Measurements from ENCODE around the gene ARMH1.
"Not testable (repeated sequence)": the region's sequence is repeated elsewhere in the genome, so short reads cannot be mapped to it uniquely, and the experiment has no call there.

The ARMH1 gene

DNA sequence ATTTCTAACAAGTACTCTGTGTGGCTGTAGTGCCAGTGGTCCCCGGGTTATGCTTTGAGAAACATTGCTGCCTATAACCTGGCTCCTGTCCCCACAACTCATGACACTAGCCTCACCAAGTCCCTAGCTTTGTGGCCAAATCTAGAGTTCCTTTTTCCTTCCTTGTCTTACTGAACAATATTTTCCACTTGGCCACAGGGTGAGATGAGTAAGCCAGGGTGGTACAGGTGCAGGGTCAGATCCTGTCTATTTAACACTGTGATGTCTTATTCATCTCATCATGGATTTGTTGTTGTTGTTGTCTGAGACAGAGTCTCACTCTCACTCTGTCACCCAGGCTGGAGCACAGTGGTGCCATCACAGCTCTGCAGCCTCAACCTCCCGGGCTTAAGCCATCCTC is 18.6 kb downstream of the ARMH1 start:
- no peak for DNase-seq

DNA sequence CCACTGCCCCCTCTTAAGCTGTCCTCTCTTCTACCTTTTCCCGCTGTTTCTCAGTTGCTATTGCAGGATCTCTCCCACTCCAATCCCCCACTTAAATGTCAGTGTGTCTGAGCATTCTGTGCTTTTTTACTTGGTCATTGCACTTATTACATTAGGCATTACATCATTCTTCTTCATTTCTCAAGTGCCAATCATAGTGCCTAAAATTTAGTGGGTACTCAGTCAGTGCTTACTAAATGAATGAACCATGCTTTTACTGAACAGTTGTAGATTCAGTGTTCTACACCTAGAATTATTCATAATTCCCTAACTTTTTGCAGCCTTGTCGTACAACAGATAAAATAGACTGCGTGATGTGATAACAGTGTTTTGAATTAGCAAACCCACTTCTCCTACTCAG is 19.4 kb downstream of the ARMH1 start:
- DNase-seq, result no peak

DNA sequence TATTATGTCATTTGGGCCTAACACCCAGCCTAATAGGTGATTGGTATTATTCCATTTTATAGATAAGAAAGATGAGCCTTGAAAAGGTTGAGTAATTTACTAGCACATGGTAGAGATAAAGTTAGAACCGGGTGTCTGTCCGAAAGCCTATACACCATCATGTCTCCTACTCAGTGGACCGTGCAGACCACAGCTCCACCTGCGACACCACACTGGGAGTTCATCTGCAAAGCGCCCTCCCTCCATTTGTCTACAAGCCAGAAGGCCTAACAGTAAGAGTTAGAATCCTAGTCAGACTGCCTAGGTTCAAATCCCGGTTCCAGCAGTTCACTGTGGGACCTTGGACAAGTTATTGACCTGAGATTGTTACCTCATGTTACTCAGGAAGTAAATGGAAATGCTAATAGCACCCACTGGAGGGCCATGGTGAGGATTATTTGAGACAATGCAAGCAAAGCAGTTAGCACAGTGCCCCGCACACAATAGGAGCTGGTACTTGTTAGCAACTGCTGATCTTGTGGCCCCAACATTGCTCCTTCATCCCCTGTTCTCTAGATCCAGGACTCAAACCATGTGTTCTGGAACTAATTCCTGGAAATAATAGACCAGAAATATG is 20.5 kb downstream of the ARMH1 start:
- DNase-seq, result no peak

DNA sequence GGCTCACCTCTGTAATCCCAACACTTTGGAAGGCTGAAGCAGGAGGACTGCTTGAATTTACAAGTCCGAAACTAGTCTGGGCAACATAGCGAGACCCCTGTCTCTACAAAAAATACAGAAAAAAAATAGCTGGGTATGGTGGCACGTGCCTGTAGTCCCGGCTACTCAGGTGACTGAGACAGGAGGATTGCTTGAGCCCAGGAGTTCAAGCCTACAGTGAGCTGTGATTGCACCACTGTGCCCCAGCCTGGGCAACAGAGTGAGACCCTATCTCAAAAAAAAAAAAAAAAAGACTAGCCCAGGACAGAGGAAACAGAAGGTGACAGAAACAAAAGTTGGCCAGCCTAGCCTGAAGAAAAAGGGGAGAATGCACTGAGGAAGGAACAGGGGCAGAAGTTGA is 21.2 kb downstream of the ARMH1 start:
- no peak for DNase-seq

DNA sequence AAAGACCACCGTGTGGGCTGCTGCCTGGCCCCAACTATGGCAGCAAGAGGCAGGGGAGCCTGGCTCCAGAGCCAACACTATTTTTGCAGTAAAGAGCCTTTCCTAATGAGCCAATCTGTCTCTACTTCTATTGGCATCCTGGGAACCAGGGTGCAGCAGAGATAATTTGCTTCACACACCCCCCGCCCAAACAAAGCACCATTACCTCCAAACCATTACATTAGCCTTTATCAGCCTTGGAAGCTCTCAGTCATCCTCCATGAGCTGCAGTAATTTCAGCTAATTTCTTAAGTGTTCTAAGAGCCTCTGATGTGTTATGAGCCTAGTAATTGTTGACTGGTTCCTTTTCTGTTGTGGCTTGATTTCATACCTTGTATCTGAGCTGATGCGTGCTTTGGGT is 21.6 kb downstream of the ARMH1 start:
- no peak for DNase-seq

DNA sequence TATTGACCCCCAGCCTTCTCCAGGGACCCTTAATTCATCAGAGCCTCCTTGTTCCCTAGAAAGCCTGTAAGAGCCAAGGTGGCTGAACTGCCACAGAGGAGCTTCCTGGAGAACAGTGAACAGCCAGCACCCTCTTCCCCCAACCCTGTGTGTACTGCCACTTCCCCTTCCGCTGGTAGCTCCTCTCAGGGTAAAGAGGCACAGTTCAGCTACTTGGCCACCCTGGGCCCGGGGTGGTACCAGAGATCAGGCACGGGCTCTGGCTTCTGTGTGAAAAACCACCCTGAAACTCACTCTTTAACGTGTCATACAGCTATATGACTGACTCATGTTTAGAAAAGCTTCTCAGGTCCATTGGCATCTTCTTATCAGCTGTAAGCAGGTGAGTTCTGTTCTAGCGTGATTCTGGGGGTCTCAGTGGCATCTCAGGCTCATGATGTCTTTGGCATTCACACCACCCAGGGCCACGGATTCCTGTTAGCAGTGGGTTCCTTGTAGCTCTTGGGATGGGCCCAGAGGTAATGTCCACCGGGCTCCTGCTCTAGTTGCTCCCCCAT is 22.4 kb downstream of the ARMH1 start:
- DNase-seq, result peak in 1 of 58 donors; percentile 2

DNA sequence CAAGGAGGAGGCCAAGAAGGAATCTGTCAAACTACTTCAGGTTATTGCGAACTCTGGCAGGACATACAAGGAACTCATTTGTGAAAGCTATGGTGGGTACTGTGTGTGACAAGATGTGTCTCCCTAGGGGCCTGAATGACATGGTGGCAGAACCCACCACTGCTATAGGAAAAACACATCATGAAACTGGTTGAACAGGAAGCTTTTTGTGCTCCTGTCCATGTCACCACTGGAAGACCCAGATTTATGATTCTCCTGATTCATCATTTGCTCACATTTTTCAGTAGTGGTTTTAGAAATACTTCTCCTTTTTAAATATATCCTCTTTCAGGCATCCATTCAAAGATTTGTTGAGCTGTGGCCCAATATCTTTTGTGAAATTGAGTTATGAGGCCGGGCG is 23.6 kb downstream of the ARMH1 start:
- no peak for DNase-seq

DNA sequence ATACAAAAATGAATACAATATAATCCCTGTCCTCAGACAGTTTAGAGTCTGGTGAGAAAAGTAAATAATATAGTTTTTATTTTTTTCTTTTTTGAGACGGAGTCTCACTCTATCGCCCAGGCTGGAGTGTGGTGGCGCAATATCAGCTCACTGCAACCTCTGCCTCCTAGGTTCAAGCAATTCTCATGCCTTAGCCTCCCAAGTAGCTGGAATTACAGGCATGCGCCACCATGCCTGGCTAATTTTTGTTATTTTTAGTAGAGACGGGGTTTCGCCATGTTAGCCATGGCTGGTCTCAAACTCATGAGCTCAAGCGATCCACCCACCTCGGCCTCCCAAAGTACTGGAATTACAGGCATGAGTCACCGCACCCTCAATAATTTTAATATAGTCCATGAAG is 24.9 kb downstream of the ARMH1 start:
- not testable (repeated sequence) for DNase-seq

DNA sequence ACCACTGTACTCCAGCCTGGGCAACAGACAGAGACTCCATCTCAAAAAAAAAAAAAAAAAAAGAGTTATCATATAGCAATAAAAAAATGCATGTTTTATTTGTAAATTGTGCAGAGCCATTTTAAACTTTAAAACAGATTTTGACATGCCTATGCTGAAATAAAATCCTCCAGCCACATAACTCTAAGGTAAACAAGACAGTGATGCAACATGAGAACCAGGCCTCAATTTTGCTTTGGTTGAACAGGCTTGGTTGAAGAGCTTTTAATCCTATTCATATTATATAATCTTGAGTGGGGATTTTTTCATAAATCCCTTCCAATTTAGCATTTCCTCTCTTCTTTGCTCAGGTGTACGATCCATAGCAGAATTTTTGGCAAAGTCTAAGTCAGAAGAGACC is 26.1 kb downstream of the ARMH1 start:
- no peak for DNase-seq

DNA sequence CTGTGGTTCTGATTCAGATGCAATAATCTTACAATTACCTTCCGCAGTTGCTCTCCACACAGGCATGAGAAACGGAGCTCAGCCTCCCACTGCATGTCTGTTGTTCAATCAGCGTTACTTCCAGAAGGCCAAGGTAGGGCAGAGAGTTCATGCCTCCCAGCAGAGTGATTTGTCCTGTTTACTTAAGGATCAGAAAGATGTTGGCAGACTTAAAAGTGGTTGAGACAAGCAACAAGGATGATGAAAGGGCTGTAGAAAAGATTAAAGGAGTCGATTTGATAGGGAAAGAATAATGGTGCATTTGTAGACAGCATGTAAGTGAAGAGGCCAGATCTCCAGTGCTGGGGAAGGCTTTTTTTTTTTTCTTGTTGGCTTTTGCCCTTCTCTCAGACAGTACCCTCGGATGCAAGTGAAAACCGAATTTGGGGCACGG is 26.6 kb downstream of the ARMH1 start:
- DNase-seq, result no peak

DNA sequence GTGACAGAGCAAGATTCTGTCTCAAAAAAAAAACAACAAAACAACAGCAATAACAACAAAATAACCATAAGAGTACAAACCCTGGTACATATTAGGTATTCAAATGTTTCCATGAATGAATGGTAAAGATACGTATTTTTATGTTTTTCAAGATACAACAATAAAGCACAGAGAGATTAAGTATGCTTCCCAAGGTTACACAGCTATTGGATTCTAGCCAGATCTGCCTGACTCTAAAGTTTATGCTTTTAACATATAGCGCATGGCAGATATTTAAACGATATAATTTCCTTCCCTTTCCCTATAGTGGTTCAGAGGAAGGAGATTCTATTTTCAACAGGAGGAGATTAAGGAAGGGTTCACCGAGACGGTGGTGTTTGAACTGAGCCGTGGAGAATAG is 31.0 kb downstream of the ARMH1 start:
- DNase-seq, result no peak

DNA sequence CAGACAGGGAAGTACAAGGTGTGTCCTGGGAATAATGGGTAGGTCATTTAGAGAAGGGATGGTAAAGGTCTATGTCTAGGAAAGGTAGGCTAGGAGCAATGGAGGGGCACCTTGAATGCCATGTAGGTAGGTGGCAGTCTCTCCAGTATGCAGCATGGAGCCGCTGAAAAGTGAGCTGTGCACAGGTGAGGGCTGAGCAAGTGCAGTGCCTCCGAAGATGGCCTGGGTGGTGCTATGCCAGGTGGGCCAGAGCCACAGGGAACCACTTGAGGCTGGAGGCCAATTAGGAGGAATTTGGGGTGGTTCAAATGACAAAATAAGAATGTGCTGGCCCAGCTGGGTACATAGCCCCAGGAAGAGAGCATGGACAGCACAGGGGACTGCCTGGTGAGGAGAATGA is 31.4 kb downstream of the ARMH1 start:
- no peak for DNase-seq

DNA sequence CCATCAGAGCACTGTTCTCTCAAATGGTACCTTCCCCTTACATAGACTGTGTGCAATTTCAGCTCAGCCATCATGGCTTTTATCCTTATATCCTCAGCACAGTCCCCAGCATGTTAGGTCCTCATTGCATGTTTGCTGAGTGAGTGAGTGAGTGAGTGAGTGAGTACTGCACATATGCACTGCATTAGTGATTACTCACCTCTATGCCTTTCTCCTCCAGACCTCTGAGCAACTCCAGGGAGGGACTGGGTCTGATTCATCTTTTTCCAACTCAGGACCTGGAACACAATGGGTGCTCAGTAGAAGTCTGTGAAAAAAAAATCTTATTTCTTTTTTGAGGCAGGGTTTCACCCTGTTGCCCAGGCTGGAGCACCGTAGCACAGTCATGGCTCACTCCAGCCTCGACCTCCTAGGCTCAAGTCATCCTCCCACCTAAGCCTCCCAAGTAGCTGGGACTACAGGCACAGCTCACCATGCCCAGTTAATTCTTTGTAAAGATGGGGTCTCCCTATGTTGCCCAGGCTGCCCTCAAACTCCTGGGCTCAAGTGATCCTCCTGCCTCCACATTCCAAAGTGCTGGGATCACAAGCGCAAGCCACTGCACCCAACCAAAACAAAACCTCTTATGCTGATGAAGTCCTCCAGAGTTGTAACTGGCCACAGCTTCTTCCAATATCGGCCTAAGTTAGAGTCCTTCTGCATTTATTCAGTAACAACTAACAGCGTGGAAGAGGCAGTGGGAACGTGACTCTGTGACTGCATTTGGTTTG is 32.8 kb downstream of the ARMH1 start:
- no peak for DNase-seq

DNA sequence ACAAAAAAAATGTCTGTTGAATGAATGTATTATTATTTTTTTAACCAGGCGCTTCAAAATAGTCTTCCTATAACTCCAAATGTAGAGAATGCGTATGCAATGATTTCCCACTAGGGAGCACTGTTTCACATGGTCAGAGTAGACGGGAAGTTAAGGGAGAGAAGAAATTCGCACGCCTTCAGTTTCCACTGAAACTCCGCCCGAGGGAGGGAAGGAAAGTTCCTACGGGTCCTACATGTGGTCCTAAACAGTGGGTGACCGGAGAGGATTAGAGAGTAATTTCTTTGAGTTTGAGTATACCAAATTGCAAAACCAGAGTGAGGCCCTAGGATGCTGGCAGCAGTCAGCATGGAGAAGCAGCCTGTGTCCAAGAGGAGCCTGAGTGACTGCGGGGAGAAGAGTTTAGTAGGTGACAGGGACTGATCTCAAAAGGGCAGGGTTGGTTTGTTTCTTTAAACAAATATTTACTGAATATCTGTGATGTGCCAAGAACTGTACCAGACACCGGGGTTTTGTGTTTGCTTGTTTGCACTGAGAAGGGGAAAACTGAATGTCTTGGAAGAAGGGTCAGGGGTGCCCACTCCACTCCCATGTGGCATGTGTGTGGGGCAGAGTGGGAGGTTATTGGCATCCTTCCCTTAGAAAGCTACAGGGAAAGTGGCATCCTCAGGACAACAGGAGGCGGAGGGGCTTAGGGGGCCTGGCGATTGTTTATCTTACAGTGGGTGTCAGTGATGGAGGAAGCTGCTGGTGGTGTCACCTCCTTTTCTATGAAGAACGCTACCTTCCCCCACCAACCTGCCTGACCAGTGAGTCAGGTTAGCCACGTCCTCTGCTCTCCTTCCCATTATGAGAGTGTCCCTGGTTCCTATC is 33.7 kb downstream of the ARMH1 start:
- DNase-seq, result peak in 6 of 58 donors; percentile 7 to 28 (median 22)

DNA sequence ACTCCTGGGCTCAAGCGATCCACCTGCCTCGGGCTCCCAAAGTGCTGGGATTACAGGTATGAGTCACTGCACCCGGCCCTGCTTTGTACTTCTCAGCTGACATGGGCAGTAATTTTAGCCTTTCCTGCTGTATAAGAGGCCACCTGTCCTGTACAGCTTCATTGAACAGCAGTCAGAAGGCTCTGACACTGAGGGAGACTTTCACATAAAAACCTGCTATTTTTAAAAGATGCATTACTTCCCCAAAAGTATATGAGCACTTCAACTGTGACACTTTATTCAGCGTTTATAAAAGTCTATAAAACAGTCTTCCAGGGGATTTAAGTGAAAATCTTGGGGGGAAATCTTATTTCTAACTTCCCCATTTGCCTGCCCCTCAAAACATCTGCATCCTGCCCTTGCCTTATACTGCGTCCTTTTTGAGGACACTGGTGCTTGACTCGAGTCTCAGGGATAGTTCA is 38.8 kb downstream of the ARMH1 start:
- no peak for DNase-seq

DNA sequence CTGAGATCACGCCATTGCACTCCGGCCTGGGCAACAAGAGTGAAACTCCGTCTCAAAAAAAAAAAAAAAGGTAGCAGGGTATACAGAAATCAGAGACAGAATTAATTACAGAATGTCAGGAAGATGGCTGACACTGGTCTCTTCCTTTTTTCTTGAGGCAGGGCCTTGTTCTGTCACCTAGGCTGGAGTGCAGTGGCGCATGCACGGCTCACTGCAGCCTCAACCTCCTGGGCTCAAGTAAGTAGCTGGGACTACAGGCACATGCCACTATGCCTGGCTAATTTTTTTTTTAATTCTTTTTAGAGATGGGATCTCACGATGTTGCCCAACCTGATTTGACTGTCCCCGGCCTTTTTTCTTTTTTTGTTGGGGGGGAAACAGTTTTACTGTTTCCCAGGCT is 40.0 kb downstream of the ARMH1 start:
- DNase-seq, result no peak

DNA sequence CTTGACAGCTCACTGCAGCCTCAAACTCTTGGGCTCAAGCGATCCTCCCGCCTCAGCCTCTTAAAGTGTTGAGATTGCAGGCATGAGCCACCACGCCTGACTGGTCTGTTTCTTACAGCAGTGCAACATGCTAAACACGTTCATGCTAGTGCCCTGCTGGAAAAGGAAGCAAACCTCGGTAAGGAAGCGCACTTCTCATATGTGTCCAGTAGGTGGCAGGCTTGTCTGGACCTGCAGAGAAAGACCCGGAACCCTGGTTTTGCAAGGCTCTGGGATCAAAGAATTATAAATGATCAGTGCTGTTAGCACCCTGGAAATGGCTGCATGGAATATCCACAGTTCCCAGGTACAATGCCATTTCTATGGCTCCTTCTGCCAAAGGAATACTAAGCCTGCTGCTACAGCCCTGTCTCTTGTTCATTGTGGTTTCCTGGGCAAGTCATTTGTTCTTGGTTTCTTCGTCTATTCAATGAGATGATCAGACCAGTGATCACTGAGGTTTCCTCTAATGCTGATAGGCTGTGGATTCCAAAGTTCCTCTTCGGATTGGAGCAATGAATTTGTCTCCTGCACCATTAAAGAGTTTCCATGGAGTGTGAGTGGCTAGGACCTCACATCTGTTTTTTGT is 40.5 kb downstream of the ARMH1 start:
- peak in 51 of 58 donors; percentile 11 to 72 (median 39) for DNase-seq

DNA sequence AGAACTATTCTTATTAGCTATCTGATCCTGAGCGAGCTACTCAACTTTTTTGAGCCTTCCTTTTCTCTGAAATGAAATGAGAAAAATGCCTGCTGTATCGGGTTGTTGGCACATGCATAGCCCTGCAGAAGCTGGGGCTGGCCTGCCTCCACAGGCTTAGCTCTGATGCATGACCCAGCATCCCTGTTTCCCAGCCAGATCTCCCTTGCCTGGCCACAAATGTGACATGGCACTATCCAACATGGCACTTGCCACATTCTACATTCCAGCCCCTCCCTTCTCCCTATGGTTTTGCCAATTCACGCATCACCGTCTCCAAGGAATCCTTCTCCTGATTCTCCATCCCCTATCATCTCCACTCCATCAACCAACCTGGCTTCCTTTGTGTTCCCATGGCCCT is 42.6 kb downstream of the ARMH1 start:
- DNase-seq, result peak in 1 of 58 donors; percentile 6

DNA sequence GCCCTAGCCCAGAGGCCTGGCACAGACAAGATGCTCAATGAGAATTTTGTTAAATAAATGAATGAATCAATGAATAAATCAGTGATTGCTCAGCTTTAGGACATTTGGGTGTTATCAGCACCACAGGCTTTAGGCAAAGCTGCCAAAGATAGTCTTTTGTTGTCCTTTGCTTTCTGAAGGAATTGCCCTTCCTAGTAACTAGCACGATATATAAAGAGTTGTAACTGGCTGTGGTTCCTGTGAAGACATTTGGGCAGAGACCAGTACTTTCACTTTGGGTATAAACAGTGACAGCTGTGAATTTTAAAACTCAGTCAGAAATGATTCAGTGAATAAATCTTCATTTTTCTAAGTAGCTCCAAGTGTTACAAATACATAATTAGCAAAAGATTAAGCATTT is 43.1 kb downstream of the ARMH1 start:
- DNase-seq, result peak in 2 of 58 donors; percentile 18 to 46

DNA sequence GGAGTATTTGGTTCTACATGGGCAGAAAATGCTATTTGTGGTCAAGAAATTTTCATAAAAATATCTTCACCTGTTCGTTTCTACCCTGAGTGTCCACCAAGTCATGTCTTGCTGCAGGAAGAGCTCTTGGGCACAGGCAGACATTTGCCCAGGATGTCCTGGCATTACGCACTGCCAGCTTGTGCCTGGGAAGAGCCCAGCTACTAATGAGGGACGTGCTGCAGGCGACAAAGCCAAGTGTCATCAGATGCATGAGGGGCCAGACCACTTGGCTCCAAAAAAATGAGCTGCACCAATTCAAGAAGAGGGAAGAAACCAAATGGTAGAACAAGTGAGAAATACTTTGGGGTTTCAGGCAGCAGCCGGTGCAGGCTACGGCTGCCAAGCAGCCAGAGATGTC is 43.6 kb downstream of the ARMH1 start:
- no peak for DNase-seq

DNA sequence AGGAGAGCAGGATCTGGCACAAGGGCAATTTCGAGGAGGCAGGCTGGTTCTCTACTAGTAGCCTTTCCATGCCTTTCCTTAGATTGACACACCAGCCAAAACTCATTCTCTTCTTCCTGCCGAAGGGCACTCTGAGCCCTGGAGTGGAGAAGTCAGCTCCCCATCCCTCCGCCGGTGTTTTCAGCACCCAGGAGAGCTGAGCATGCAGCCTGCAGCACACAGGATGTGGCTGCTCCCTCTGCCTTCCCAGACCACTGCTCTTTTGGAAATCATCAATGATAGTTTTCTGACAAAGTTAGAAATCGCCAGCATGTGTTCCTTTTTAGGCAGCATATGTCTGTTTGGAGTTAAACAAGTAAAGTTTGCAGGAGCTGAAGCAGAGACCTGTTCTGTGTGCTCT is 44.8 kb downstream of the ARMH1 start:
- no peak for DNase-seq
